ENCODE results near the gene SEC14L1.
"Not testable (repeated sequence)": the region's sequence is repeated elsewhere in the genome, so short reads cannot be mapped to it uniquely, and the experiment has no call there.

Gene SEC14L1

GRCh38 chr17:77109159-77109759, 31.5 kb upstream of the SEC14L1 start:
- no peak for TF ChIP-seq CTCF (IDR thresholded peaks at IDR 0.05; ENCODE audit: insufficient read depth, low read depth, low read length, missing control alignments)
- H3K4me3 ChIP-seq (ENCODE audit: low read length), result no peak overlapping the region
- DNase-seq (ENCODE audit: low read depth), result no peak

GRCh38 chr17:77109764-77110359, 30.9 kb upstream of the SEC14L1 start:
- DNase-seq (ENCODE audit: low read depth), result no peak
- H3K4me3 ChIP-seq (ENCODE audit: low read length), result no peak overlapping the region
- TF ChIP-seq CTCF (IDR thresholded peaks at IDR 0.05; ENCODE audit: insufficient read depth, low read depth, low read length, missing control alignments), result no peak

GRCh38 chr17:77111165-77111933, 29.4 kb upstream of the SEC14L1 start:
- H3K4me3 ChIP-seq (ENCODE audit: low read length); DNase-seq (ENCODE audit: low read depth): not testable (repeated sequence)

GRCh38 chr17:77111934-77112296, 28.9 kb upstream of the SEC14L1 start:
- no peak for TF ChIP-seq CTCF (IDR thresholded peaks at IDR 0.05; ENCODE audit: insufficient read depth, low read depth, low read length, missing control alignments)
- H3K4me3 ChIP-seq (ENCODE audit: low read length), result no peak overlapping the region
- no peak for DNase-seq (ENCODE audit: low read depth)

- no peak overlapping the region for H3K4me3 ChIP-seq (ENCODE audit: low read length)
- TF ChIP-seq CTCF (IDR thresholded peaks at IDR 0.05; ENCODE audit: insufficient read depth, low read depth, low read length, missing control alignments), result no peak
- DNase-seq (ENCODE audit: low read depth), result no peak
These were observed 25.3 kb upstream of the SEC14L1 start for GRCh38 chr17:77115510-77115909.

- no peak overlapping the region for H3K4me3 ChIP-seq (ENCODE audit: low read length)
- no peak for DNase-seq (ENCODE audit: low read depth)
- TF ChIP-seq CTCF (IDR thresholded peaks at IDR 0.05; ENCODE audit: insufficient read depth, low read depth, low read length, missing control alignments), result no peak
These were observed 24.8 kb upstream of the SEC14L1 start for GRCh38 chr17:77115947-77116346.

- TF ChIP-seq CTCF (IDR thresholded peaks at IDR 0.05; ENCODE audit: insufficient read depth, low read depth, low read length, missing control alignments), result no peak
- no peak overlapping the region for H3K4me3 ChIP-seq (ENCODE audit: low read length)
- no peak for DNase-seq (ENCODE audit: low read depth)
These were observed 24.4 kb upstream of the SEC14L1 start for GRCh38 chr17:77116371-77116860.
